ENCODE data around the gene PMS1.
"Not testable (repeated sequence)": the region's sequence is repeated elsewhere in the genome, so short reads cannot be mapped to it uniquely, and the experiment has no call there.

PMS1 gene

GRCh38 chr2:189830510-189830909, 46.3 kb downstream of the PMS1 start:
- TF ChIP-seq, protein P1, sequence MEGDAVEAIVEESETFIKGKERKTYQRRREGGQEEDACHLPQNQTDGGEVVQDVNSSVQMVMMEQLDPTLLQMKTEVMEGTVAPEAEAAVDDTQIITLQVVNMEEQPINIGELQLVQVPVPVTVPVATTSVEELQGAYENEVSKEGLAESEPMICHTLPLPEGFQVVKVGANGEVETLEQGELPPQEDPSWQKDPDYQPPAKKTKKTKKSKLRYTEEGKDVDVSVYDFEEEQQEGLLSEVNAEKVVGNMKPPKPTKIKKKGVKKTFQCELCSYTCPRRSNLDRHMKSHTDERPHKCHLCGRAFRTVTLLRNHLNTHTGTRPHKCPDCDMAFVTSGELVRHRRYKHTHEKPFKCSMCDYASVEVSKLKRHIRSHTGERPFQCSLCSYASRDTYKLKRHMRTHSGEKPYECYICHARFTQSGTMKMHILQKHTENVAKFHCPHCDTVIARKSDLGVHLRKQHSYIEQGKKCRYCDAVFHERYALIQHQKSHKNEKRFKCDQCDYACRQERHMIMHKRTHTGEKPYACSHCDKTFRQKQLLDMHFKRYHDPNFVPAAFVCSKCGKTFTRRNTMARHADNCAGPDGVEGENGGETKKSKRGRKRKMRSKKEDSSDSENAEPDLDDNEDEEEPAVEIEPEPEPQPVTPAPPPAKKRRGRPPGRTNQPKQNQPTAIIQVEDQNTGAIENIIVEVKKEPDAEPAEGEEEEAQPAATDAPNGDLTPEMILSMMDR (IDR thresholded peaks at IDR 0.05): no peak
- Histone ChIP-seq H3K4me3 (no peak overlapping the region), H3K27ac (no peak overlapping the region)
- no peak for DNase-seq (ENCODE audit: low spot score)

GRCh38 chr2:189834059-189834458, 49.8 kb downstream of the PMS1 start:
- Histone ChIP-seq H3K27ac (no peak overlapping the region), H3K4me3 (no peak overlapping the region)
- TF ChIP-seq, protein P1 (IDR thresholded peaks at IDR 0.05): no peak
- DNase-seq (ENCODE audit: low spot score): no peak

DNA sequence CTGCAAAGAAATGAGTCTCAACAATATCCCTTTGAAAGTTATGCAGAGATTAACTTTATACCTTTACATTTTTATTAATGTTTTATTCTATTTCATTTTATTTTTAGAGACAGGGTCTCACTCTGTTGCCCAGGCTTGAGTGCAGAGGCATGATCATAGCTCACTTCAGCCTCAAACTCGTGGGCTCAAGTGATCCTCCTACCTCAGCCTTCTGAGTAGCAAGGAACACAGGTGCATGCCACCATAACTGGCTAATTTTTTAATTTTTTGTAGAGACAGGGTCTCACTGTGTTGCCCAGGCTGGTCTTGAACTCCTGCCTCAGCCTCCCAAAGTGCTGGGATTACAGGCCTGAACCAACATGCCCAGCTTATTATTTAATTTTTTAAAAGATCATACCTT, 50.4 kb downstream of the PMS1 start:
- H3K27ac ChIP-seq; H3K4me3 ChIP-seq; DNase-seq (ENCODE audit: low spot score): not testable (repeated sequence)

GRCh38 chr2:189835855-189836558, 51.8 kb downstream of the PMS1 start:
- H3K27ac ChIP-seq: no peak overlapping the region

DNA sequence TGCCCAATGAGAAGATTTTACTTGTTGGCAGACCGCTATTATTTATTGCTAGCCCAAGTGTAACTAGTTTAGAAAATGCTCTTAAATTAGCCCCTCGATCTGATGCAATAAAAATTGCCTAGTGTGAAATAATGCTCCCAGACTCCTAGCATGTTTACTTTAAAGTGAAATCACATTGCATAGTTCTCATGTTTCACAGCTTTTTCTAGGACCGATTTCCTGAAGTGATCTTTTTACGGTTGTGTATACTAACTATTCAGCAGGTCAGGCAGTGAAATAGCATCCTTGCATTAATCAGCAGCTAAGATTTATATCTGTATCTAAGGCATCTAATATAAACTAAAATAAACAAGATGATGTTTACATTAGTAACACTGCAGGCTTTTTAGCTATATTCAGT, 52.4 kb downstream of the PMS1 start:
- H3K27ac ChIP-seq: no peak overlapping the region
- no peak overlapping the region for H3K4me3 ChIP-seq
- no peak for DNase-seq (ENCODE audit: low spot score)
- TF ChIP-seq, protein P1 (IDR thresholded peaks at IDR 0.05): no peak

More at GRCh38 chr2:189835855-189836558, 51.8 kb downstream of the PMS1 start:
- H3K4me3 ChIP-seq: no peak overlapping the region
- TF ChIP-seq, protein P1 (IDR thresholded peaks at IDR 0.05): no peak
- DNase-seq (ENCODE audit: low spot score): no peak

DNA sequence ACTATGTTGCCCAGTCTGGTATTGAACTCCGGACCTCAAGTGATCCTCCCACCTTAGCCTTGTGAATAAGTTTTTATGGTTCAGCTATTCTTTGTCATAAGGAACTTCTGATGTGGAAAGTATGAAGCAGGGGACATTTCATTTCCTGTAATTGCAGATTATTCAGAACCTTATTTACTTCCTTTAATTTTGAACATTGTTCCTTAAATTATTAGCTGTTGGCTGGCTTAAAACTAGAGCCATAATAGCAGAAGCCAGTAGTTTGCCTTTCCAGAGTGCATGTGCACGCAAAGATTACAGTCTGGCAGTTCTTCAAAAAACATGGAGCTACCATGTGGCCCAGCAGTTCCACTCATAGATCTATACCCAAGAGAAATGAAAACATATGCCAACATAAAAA, 53.1 kb downstream of the PMS1 start:
- H3K27ac ChIP-seq: no peak overlapping the region
- TF ChIP-seq, protein P1 (IDR thresholded peaks at IDR 0.05): no peak
- H3K4me3 ChIP-seq: no peak overlapping the region
- no peak for DNase-seq (ENCODE audit: low spot score)

DNA sequence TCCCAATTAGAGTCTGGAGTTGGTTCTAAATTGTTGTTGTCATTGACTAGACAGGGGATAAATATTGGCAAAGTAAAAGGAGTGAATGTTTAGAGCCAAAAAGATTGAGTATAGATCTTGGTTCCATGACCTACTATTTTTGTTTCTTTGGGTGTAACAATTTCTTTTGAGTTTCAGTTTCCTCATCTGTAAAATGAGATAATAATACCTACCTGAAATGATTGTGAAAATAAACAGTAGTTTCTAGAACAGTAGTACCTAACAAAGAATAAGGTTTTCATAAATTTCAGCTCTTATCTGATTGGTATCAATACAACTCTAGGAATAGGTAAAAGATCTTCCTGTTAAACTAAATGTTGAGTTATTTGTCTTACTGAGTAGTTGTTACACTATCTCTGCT, 56.8 kb downstream of the PMS1 start:
- TF ChIP-seq, protein P1 (IDR thresholded peaks at IDR 0.05): no peak
- Histone ChIP-seq H3K27ac (no peak overlapping the region), H3K4me3 (no peak overlapping the region)
- DNase-seq (ENCODE audit: low spot score): no peak

All from coronary artery (tissue), 2 donors.